KMS-11 (cell line): ENCODE measurements around the gene PALLD.

ENCODE experiments used
- H2AFZ ChIP-seq: fragments of 200-600 bp; sonication (generic); 2 replicates; pipeline ENCODE4 v1.6.1; 2016; ENCODE audit warnings: antibody characterized with exemption, mixed run types, low read depth
- H3K27ac ChIP-seq: fragments of 200-600 bp; sonication (generic); 2 replicates; pipeline ENCODE4 v1.6.1; 2016; ENCODE audit warnings: mild to moderate bottlenecking, mixed run types
- H3K27me3 ChIP-seq: fragments of 200-600 bp; sonication (generic); 2 replicates; pipeline ENCODE4 v1.6.1; 2017; ENCODE audit warnings: mild to moderate bottlenecking, low read depth, mixed run types, moderate library complexity; ENCODE audit not compliant: insufficient read depth
- H3K36me3 ChIP-seq: fragments of 200-600 bp; sonication (generic); 2 replicates; pipeline ENCODE4 v1.6.1; 2017; ENCODE audit warnings: mild to moderate bottlenecking, mixed run types; ENCODE audit not compliant: insufficient read depth
- H3K4me1 ChIP-seq: fragments of 200-600 bp; sonication (generic); 2 replicates; pipeline ENCODE4 v1.6.1; 2016; ENCODE audit warnings: mild to moderate bottlenecking, low read depth, mixed run types; ENCODE audit not compliant: poor library complexity, severe bottlenecking
- H3K4me2 ChIP-seq: fragments of 200-600 bp; sonication (generic); 2 replicates; pipeline ENCODE4 v1.7.0; 2016; ENCODE audit warnings: mild to moderate bottlenecking, mixed run types
- H3K4me3 ChIP-seq: fragments of 200-600 bp; sonication (generic); IDR thresholded peaks from 2 replicates; pipeline ENCODE4 v1.6.1; 2017; ENCODE audit warnings: low read depth, low read length, mixed read lengths; ENCODE audit not compliant: insufficient read depth
- H3K79me2 ChIP-seq: fragments of 200-600 bp; sonication (generic); 2 replicates; pipeline ENCODE4 v1.6.1; 2016; ENCODE audit warnings: low read depth, mixed run types; ENCODE audit not compliant: insufficient read depth
- H3K9ac ChIP-seq: fragments of 200-600 bp; sonication (generic); 2 replicates; pipeline ENCODE4 v1.6.1; 2016; ENCODE audit warnings: mild to moderate bottlenecking, mixed run types
- H4K20me1 ChIP-seq: fragments of 200-600 bp; sonication (generic); 2 replicates; pipeline ENCODE4 v1.6.1; 2016; ENCODE audit warnings: mild to moderate bottlenecking, mixed run types; ENCODE audit not compliant: insufficient read depth
- TF ChIP-seq, protein P1 (sequence below): fragments of 200-600 bp; sonication (generic); conservative IDR thresholded peaks from 2 replicates; pipeline ENCODE4 v1.6.1; 2017; ENCODE audit warnings: low read depth, mild to moderate bottlenecking, antibody characterized with exemption, low read length, moderate library complexity, mixed read lengths

The PALLD gene

DNA sequence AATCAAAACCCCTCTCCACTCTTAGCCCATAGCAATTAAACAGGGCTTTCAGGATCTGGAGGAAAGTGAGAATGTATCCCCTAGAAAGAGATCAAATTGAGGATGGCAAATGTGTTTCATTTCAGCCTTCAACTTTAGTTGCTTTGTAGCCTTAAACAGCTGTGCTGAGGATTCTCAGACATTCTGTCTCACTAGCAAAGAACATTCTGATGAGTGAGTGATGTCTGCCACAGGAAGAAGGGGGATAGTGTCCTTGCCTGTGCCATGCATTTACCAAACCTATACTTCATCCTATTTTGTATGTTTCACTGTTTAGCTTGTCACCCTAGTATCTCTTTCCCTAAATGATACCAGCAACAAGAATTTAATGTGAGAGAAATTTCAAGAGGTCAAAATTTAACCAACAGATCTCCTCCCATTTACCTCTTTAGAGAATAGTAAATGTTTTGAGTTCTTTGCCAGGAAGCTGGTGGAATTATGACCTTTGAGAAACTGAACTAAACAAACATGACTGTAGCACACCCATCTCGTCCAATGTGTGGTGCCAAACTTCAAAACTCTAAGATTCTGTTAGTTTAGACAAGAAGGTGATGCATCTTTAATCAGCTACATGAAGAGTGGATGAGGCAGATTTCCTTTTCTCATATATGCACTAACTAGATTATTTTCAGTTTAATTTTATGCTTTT, 165.6 kb downstream of the PALLD start:
- Histone ChIP-seq H3K4me2 (no peak overlapping the region), H3K4me3 (no peak overlapping the region), H3K4me1 (no peaks in the 10 kb centered on the region), H3K27ac (no peak overlapping the region), H2AFZ (no peak overlapping the region), H4K20me1 (no peaks in the 10 kb centered on the region), H3K9ac (no peak overlapping the region), H3K27me3 (no peaks in the 10 kb centered on the region), H3K79me2 (no peaks in the 10 kb centered on the region), H3K36me3 (no peaks in the 10 kb centered on the region)
- TF ChIP-seq, protein P1, sequence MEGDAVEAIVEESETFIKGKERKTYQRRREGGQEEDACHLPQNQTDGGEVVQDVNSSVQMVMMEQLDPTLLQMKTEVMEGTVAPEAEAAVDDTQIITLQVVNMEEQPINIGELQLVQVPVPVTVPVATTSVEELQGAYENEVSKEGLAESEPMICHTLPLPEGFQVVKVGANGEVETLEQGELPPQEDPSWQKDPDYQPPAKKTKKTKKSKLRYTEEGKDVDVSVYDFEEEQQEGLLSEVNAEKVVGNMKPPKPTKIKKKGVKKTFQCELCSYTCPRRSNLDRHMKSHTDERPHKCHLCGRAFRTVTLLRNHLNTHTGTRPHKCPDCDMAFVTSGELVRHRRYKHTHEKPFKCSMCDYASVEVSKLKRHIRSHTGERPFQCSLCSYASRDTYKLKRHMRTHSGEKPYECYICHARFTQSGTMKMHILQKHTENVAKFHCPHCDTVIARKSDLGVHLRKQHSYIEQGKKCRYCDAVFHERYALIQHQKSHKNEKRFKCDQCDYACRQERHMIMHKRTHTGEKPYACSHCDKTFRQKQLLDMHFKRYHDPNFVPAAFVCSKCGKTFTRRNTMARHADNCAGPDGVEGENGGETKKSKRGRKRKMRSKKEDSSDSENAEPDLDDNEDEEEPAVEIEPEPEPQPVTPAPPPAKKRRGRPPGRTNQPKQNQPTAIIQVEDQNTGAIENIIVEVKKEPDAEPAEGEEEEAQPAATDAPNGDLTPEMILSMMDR: no peak

GRCh38 chr4:168664242-168664891, 167.5 kb downstream of the PALLD start:
- no peaks in the 10 kb centered on the region for H3K79me2 ChIP-seq
- no peaks in the 10 kb centered on the region for H3K4me1 ChIP-seq
- no peak overlapping the region for H3K4me3 ChIP-seq
- H3K27ac ChIP-seq: no peak overlapping the region
- no peak overlapping the region for H2AFZ ChIP-seq
- H3K4me2 ChIP-seq: no peak overlapping the region
- H3K36me3 ChIP-seq: no peaks in the 10 kb centered on the region
- TF ChIP-seq, protein P1: no peak
- no peaks in the 10 kb centered on the region for H3K27me3 ChIP-seq
- no peaks in the 10 kb centered on the region for H4K20me1 ChIP-seq
- no peak overlapping the region for H3K9ac ChIP-seq

DNA sequence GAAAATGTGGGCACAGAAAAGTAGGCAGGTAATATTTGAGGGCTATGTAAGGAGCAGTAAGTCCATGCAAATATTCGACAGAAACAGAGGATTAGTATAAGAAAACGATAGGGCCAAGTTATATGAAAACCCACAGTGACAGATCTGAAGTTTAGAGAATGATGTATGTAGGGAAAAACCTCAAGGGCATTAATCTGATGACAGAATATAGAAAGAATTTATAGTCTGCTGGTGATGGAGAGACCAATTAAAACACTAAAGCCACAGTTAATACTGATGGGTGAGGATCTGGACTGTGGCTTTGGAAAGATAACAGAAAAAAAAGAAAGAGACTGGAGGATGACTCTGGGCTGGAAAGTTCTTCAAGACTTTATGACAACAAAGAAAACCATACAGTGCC, 169.7 kb downstream of the PALLD start:
- Histone ChIP-seq H3K4me1 (no peaks in the 10 kb centered on the region), H2AFZ (no peak overlapping the region), H3K27ac (no peak overlapping the region), H3K4me3 (no peak overlapping the region), H3K4me2 (no peak overlapping the region), H3K9ac (no peak overlapping the region), H3K36me3 (no peaks in the 10 kb centered on the region), H3K27me3 (no peaks in the 10 kb centered on the region), H4K20me1 (no peaks in the 10 kb centered on the region), H3K79me2 (no peaks in the 10 kb centered on the region)
- TF ChIP-seq, protein P1: no peak

DNA sequence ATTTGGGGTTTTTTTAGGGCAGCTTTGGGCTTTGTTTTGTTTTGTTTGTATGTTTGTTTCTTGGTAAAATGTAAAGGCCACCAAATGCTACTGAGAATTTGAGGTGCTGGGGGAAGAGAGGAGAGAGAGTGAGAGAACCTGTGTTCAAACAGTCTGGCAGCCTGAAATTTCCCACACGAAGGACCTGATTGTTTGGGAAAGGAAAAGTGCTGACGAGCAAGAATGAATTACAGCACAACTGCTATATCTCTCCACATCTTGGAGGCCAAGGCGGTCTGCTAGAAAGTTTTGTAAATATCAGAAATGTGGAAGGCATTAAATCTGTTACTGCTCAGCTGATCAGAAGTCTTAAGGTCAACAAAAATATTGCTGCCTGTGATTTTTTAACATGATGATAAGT, 170.5 kb downstream of the PALLD start:
- no peaks in the 10 kb centered on the region for H3K4me1 ChIP-seq
- TF ChIP-seq, protein P1: no peak
- H3K79me2 ChIP-seq: no peaks in the 10 kb centered on the region
- H2AFZ ChIP-seq: no peak overlapping the region
- no peaks in the 10 kb centered on the region for H4K20me1 ChIP-seq
- no peak overlapping the region for H3K27ac ChIP-seq
- no peaks in the 10 kb centered on the region for H3K27me3 ChIP-seq
- H3K9ac ChIP-seq: no peak overlapping the region
- H3K4me3 ChIP-seq: no peak overlapping the region
- H3K4me2 ChIP-seq: no peak overlapping the region
- no peaks in the 10 kb centered on the region for H3K36me3 ChIP-seq
